Upper lobe of left lung (tissue), 6 donors: ENCODE data around the gene IVNS1ABP. TPM values are rescaled to one million over a fixed set of nuclear protein-coding genes. Genes with fewer than 3 reads are reported as not detected.
A peak's percentile ranks its signal among the peaks of the same experiment; 100 is the strongest.

ENCODE experiments used
- ATAC-seq, 2 donors: fragments of 200-7000 bp; cut with Tn5 transposase; one replicate each; pipeline ENCODE4 v1.9.1; 2022; ENCODE audit warnings: mild to moderate bottlenecking in 2 of 2, moderate library complexity in 2 of 2; ENCODE audit not compliant: low FRiP score in 2 of 2
- DNase-seq, 2 donors: peaks; one replicate each; pipeline ENCODE4 v3.0.0-alpha.2; 2019 to 2020
- H3K27ac ChIP-seq, 4 donors: fragments of 200-600 bp; sonication (generic); one replicate each; pipeline ENCODE4 v1.5.1; 2016 to 2019
- H3K27me3 ChIP-seq, 4 donors: fragments of 200-600 bp; sonication (generic); one replicate each; pipeline ENCODE4 v1.5.1; 2017 to 2019
- H3K36me3 ChIP-seq, 4 donors: fragments of 200-600 bp; sonication (generic); one replicate each; pipeline ENCODE4 v1.5.1; 2016 to 2019
- H3K4me1 ChIP-seq, 4 donors: fragments of 200-600 bp; sonication (generic); one replicate each; pipeline ENCODE4 v1.5.1; 2018 to 2019
- H3K4me3 ChIP-seq, 4 donors: fragments of 200-600 bp; sonication (generic); one replicate each; pipeline ENCODE4 v1.5.1; 2017 to 2019; ENCODE audit warnings: mild to moderate bottlenecking in 2 of 4, moderate library complexity in 1 of 4
- H3K9me3 ChIP-seq, 4 donors: fragments of 200-600 bp; sonication (generic); one replicate each; pipeline ENCODE4 v1.5.1; 2018 to 2019
- CTCF ChIP-seq, 6 experiments: fragments of 450-650 bp in 4 of 6; fragments of 200-600 bp in 2 of 6; sonication (generic) in 2 of 6; IDR thresholded peaks; one replicate each; pipeline ENCODE4 v1.5.1; 2016 to 2019; ENCODE audit warnings: antibody characterized with exemption in 6 of 6
- EP300 ChIP-seq, 4 donors: sonication (generic); formaldehyde crosslinking; IDR thresholded peaks; one replicate each; pipeline ENCODE4 v1.5.1; 2017; ENCODE audit warnings: antibody characterized with exemption in 4 of 4, control low read depth in 2 of 4
- POLR2A ChIP-seq, 4 donors: fragments of 450-650 bp; IDR thresholded peaks; one replicate each; pipeline ENCODE4 v1.5.1; 2016 to 2017; ENCODE audit warnings: antibody characterized with exemption in 4 of 4, mild to moderate bottlenecking in 2 of 4
- POLR2AphosphoS5 ChIP-seq, 2 donors: sonication (generic); formaldehyde crosslinking; IDR thresholded peaks; one replicate each; pipeline ENCODE4 v1.5.1; 2017; ENCODE audit warnings: antibody characterized with exemption in 2 of 2
- WGBS, 2 donors: methylation state at CpG; one replicate each; pipeline ENCODE4 v1.1.5; 2017 to 2018; 5-methylcytosine and 5-hydroxymethylcytosine counted together
- total RNA-seq, 6 donors: library from RNA; depleted of rRNA in 4 of 6; stranded (reverse); fragments of >200 nt in 4 of 6; gene quantifications; one replicate each; pipeline versions ENCODE4 v1.1.0 to v1.2.1, GENCODE V29; 2016 to 2021
- donor health status: DM: no; HTN: no; CAD: no; lungs with moderate emphysema.
- donor health status: DM: no; HTN: yes; CAD: no; lungs with severe emphysema.

IVNS1ABP gene
- total RNA-seq, 6 donors from 2014 or later = 75.4 to 104 (median 83.6) TPM

- DNase-seq (no peak), ATAC-seq (no peak)
- no peaks in the 10 kb centered on the region for H3K36me3 ChIP-seq
- H3K27me3 ChIP-seq = no peaks in the 10 kb centered on the region
- no peak overlapping the region for H3K4me3 ChIP-seq
- H3K27ac ChIP-seq = peak overlapping the region in 2 of 4 donors; percentile 98 to 99
- WGBS, 2 donors = 70 to 75% methylated on average over 1 of the region's 1 CpG
- TF ChIP-seq CTCF (IDR thresholded peaks at IDR 0.05) = no peak
- no peak for TF ChIP-seq EP300 (IDR thresholded peaks at IDR 0.05)
- no peak for TF ChIP-seq POLR2AphosphoS5 (IDR thresholded peaks at IDR 0.05)
- TF ChIP-seq POLR2A (IDR thresholded peaks at IDR 0.05) = no peak
- no peaks in the 10 kb centered on the region for H3K9me3 ChIP-seq
- H3K4me1 ChIP-seq = peaks cover 19 to 27% (median 25%) of the 10 kb centered on the region in 4 donors
Measured at GRCh38 chr1:185319139-185319475, 2.1 kb upstream of the IVNS1ABP start.

- ATAC-seq (no peak), DNase-seq (peak in 1 of 2 donors; percentile 26)
- peak overlapping the region in 2 of 4 donors; percentile 63 to 96 for H3K4me3 ChIP-seq
- 54 to 65% methylated on average over 10 of the region's 10 CpGs for WGBS, 2 donors
- H3K36me3 ChIP-seq = no peaks in the 10 kb centered on the region
- no peaks in the 10 kb centered on the region for H3K27me3 ChIP-seq
- H3K9me3 ChIP-seq = no peaks in the 10 kb centered on the region
- H3K4me1 ChIP-seq = peaks cover 25 to 31% (median 28%) of the 10 kb centered on the region in 4 donors
- TF ChIP-seq EP300 (IDR thresholded peaks at IDR 0.05) (no peak), POLR2AphosphoS5 (IDR thresholded peaks at IDR 0.05) (no peak), POLR2A (IDR thresholded peaks at IDR 0.05) (no peak), CTCF (IDR thresholded peaks at IDR 0.05) (no peak)
- peak overlapping the region; percentile 91 to 99 (median 97) for H3K27ac ChIP-seq
Measured at GRCh38 chr1:185318431-185319138, 1.5 kb upstream of the IVNS1ABP start.

- peak overlapping the region in 3 of 4 donors; percentile 61 to 96 (median 63) for H3K4me3 ChIP-seq
- H3K36me3 ChIP-seq = no peaks in the 10 kb centered on the region
- peak in 2 of 6 experiments; percentile 7 to 23 for TF ChIP-seq CTCF (IDR thresholded peaks at IDR 0.05)
- TF ChIP-seq POLR2A (IDR thresholded peaks at IDR 0.05) = no peak
- WGBS, 2 donors = 14 to 23% methylated on average over 11 of the region's 11 CpGs
- peak in 1 of 2 donors; percentile 73 for DNase-seq
- H3K27me3 ChIP-seq = no peaks in the 10 kb centered on the region
- H3K4me1 ChIP-seq = peaks cover 29 to 38% (median 34%) of the 10 kb centered on the region in 4 donors
- H3K9me3 ChIP-seq = no peaks in the 10 kb centered on the region
- peak; percentile 17 to 67 for ATAC-seq
- peak overlapping the region; percentile 91 to 99 (median 97) for H3K27ac ChIP-seq
Measured at GRCh38 chr1:185317886-185318310, 855 bp upstream of the IVNS1ABP start.

- 0% methylated on average over 29 to 48 of the region's 88 CpGs for WGBS, 2 donors
- TF ChIP-seq POLR2A (IDR thresholded peaks at IDR 0.05) = peak in 2 of 4 donors; percentile 32 to 74
- peak; percentile 41 to 81 for TF ChIP-seq POLR2AphosphoS5 (IDR thresholded peaks at IDR 0.05)
- no peak for TF ChIP-seq EP300 (IDR thresholded peaks at IDR 0.05)
- TF ChIP-seq CTCF (IDR thresholded peaks at IDR 0.05) = peak in 2 of 6 experiments; percentile 15 to 24
- Histone ChIP-seq H3K4me3 (peak overlapping the region; percentile 61 to 96 (median 80)), H3K9me3 (no peaks in the 10 kb centered on the region), H3K27ac (peak overlapping the region; percentile 91 to 99 (median 97)), H3K36me3 (no peaks in the 10 kb centered on the region), H3K27me3 (no peaks in the 10 kb centered on the region), H3K4me1 (peaks cover 29 to 53% (median 46%) of the 10 kb centered on the region in 4 donors)
- ATAC-seq (peak; percentile 89 to 92), DNase-seq (peak; percentile 95 to 99)
Measured at GRCh38 chr1:185316163-185317033, 645 bp downstream of the IVNS1ABP start.
